Measurements from ENCODE around the gene TDRD12.
"Not testable (repeated sequence)": the region's sequence is repeated elsewhere in the genome, so short reads cannot be mapped to it uniquely, and the experiment has no call there.

TDRD12 gene

DNA sequence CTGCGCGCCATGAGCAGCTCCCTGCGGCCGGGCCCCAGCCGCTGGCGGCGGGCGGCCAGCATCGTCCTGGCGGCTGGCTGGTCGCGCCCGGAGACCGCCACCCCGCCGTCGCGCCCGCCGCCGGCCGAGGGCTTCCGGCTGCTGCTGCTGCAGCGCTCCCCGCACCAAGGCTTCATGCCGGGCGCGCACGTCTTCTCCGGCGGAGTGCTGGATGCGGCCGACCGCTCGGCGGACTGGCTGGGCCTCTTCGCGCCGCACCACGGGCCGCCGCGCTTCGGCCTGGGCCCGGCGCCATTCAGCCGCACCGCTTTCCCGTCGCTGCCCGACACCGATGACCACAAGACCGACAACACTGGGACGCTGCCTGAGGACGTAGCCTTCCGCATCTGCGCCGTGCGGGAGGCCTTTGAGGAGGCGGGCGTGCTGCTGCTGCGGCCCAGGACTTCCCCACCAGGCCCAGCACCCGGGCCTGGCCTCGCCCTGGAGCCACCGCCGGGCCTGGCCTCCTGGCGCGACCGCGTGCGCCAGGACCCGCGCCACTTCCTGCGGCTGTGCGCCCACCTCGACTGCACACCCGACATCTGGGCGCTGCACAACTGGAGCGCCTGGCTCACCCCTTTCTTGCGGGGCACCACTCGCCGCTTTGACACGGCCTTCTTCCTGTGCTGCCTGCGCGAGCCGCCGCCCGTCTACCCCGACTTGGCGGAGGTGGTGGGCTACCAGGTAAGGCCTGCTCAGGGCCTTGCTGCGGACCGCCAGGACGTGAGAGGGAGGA lies 27.4 kb upstream of the TDRD12 start:
- TF ChIP-seq, protein P1, sequence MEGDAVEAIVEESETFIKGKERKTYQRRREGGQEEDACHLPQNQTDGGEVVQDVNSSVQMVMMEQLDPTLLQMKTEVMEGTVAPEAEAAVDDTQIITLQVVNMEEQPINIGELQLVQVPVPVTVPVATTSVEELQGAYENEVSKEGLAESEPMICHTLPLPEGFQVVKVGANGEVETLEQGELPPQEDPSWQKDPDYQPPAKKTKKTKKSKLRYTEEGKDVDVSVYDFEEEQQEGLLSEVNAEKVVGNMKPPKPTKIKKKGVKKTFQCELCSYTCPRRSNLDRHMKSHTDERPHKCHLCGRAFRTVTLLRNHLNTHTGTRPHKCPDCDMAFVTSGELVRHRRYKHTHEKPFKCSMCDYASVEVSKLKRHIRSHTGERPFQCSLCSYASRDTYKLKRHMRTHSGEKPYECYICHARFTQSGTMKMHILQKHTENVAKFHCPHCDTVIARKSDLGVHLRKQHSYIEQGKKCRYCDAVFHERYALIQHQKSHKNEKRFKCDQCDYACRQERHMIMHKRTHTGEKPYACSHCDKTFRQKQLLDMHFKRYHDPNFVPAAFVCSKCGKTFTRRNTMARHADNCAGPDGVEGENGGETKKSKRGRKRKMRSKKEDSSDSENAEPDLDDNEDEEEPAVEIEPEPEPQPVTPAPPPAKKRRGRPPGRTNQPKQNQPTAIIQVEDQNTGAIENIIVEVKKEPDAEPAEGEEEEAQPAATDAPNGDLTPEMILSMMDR (IDR thresholded peaks at IDR 0.05; ENCODE audit: insufficient read depth, low read length, missing control alignments), result no peak
- DNase-seq (ENCODE audit: low read depth, low spot score), result no peak
- ChIA-PET POLR2A (interaction anchor here (0.8 kb wide), 1 partner anchor 484 kb away, joined by 3 read pairs; no protein-coding TSS in a partner anchor), CTCF (interaction anchor here (0.6 to 1.9 kb wide), 6 partner anchors 8 to 280 kb away, joined by 3 to 6 read pairs (median 3); partner anchors contain the start of genes CEP89 and FAAP24)
- H3K4me3 ChIP-seq (ENCODE audit: low read depth, low read length), result peak overlapping the region; percentile 71

DNA sequence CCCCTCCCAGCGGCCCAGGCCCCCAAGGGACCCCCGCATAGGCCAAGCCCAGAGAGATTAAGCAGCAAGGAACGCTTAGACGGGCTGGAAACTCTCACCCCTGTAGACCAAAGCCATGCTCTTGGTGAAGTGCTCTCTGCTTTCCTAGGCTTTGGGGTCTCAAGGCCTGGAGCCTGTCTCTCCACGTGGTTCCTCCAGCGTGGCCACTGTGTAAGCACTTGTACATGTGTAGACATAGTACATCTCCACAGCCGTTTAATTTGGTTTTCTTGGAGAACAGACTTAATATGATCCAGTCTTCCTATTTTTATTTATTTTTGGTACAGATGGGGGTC lies 26.9 kb upstream of the TDRD12 start:
- POLR2A ChIA-PET, result no interaction called here

DNA sequence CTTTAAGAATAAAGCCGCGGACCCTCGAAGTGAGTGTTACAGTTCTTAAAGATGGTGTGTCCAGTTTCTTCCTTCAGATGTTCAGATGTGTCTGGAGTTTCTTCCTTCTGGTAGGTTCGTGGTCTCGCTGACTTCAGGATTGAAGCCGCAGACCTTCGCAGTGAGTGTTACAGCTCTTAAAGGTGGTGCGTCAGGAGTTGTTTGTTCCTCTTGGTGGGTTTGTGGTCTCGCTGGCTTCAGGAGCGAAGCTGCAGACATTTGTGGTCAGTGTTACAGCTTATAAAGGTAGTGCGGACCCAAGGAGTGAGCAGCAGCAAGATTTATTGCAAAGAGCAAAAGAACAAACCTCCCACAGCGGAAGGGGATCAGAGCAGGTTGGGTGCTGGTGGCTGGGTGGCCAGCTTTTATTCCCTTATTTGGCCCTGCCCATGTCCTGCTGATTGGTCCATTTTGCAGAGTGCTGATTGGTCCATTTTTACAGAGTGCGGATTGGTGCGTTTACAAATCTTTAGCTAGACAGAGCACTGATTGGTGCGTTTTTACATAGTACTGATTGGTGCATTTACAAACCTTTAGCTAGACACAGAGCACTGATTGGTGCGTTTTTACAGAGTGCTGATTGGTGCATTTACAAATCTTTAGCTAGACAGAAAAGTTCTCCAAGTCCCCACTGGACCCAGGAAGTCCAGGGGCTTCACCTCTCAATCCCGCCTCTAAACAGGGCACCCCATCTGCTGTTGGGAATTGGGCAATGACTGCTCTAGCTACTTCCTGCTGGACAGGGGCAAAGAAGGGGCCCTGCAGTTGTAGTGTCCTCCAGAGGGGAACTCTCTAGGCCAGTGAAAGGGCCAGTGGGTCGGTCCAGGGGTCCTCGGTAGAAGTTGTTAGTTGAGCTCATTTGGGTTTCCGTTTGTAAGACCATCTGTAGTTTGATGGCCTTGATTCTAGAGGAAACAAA lies 26.1 kb upstream of the TDRD12 start:
- CTCF ChIA-PET, result interaction anchor here (1.9 kb wide), 1 partner anchor 16 kb away, joined by 6 read pairs; no protein-coding TSS in a partner anchor
- DNase-seq (ENCODE audit: low read depth, low spot score); POLR2A ChIA-PET: not testable (repeated sequence)
- H3K4me3 ChIP-seq (ENCODE audit: low read depth, low read length), result peak overlapping the region; percentile 71

More for the DNA sequence above, 26.9 kb upstream of the TDRD12 start:
- peak overlapping the region; percentile 71 for H3K4me3 ChIP-seq (ENCODE audit: low read depth, low read length)
- TF ChIP-seq, protein P1 (IDR thresholded peaks at IDR 0.05; ENCODE audit: insufficient read depth, low read length, missing control alignments), result no peak
- CTCF ChIA-PET, result interaction anchor here (1.9 kb wide), 1 partner anchor 15 kb away, joined by 6 read pairs; no protein-coding TSS in a partner anchor
- DNase-seq (ENCODE audit: low read depth, low spot score), result no peak

DNA sequence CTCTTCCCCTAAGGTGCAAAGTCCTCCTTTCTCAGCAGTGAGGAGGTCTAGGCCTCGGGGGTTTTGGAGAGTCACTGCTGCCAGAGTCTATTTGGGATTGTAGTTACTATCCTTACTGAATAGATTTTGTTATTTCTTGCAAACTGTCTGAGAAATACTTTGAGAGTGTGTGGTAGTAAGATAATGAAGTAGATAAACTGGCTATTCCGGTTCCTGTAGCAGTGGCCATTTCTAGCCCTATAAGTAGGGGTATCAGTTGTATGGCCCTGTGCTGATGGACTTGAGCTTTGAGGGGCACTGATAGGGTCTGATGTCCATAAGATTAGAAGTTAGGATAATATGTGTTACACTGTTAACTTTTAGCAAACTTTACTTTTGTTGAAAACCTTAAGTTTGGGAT lies 25.3 kb upstream of the TDRD12 start:
- H3K4me3 ChIP-seq (ENCODE audit: low read depth, low read length); DNase-seq (ENCODE audit: low read depth, low spot score); POLR2A ChIA-PET: not testable (repeated sequence)
- CTCF ChIA-PET, result interaction anchor here (1.9 kb wide), 1 partner anchor 16 kb away, joined by 6 read pairs; no protein-coding TSS in a partner anchor

DNA sequence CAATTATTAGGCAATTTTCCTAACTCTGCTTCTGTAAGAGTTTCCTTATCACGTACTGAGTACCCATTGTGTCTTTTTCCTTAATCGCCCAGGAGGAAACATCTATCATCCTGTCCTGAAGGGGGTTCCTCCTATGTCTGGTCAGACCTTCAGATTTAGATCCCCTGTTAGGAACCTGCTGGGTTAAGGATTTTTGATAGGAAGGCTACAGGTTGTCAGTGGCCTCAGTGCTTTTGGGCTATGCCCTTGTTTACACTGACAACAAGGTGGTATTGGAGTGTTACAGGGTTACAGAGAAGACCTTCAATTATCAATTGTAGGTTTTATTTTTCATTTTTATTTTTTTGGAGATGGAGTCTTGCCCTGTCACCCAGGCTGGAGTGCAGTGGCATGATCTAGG lies 24.7 kb upstream of the TDRD12 start:
- CTCF ChIA-PET; H3K4me3 ChIP-seq (ENCODE audit: low read depth, low read length); DNase-seq (ENCODE audit: low read depth, low spot score); POLR2A ChIA-PET: not testable (repeated sequence)

DNA sequence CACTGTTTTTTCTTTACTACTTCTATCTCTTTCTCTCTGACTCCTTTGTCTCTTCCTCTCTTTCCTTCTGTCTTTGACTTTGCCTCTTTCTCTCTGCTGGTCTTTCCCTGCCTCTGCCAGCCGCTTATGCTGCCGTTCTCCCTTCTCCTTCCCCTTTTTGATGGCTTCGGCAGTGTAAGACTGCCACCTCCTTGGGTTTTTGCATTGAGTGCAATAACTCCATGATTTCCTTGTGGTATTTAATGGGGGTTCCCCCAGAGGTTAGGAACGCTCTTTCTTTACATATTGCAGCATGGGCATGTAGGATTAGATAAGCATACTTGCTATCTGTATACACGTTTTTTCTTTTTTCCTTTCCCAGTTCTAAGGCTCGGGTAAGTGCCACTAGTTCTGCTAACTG lies 24.1 kb upstream of the TDRD12 start:
- H3K4me3 ChIP-seq (ENCODE audit: low read depth, low read length); DNase-seq (ENCODE audit: low read depth, low spot score); POLR2A ChIA-PET; CTCF ChIA-PET: not testable (repeated sequence)

DNA sequence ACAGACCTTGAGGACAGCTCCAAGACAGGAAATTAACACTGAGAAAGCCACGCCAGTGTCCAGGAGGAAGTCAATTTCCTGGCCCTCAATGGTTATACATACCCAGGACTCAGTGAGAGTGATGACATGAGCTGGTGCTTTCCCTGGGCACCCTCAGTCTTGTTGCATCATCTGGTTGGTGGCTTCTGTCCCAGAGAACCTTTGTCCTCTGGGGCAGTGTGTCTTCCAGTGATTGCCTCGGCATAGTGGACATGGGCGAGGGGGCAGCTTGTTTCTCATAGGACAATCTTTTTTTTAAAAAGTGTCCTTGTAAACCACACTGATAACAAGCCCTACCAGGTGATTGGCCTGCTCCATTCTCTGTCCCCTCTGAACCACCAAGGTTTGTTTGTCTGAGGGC lies 22.8 kb upstream of the TDRD12 start:
- POLR2A ChIA-PET; DNase-seq (ENCODE audit: low read depth, low spot score); CTCF ChIA-PET; H3K4me3 ChIP-seq (ENCODE audit: low read depth, low read length): not testable (repeated sequence)

DNA sequence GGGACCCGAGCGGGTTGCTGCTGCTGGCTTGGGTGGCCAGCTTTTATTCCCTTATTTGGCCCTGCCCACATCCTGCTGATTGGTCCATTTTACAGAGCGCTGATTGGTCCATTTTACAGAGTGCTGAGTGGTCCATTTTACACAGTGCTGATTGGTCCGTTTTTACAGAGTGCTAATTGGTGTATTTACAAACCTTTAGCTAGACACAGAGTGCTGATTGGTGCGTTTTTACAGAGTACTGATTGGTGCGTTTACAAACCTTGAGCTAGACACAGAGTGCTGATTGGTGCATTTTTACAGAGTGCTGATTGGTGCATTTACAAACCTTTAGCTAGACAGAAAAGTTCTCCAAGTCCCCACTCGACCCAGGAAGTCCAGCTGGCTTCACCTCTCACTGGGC lies 19.4 kb upstream of the TDRD12 start:
- H3K4me3 ChIP-seq (ENCODE audit: low read depth, low read length); DNase-seq (ENCODE audit: low read depth, low spot score); POLR2A ChIA-PET: not testable (repeated sequence)
- CTCF ChIA-PET, result interaction anchor here (1.2 kb wide), 1 partner anchor 9 kb away, joined by 3 read pairs; the partner anchor contains the start of gene NUDT19

DNA sequence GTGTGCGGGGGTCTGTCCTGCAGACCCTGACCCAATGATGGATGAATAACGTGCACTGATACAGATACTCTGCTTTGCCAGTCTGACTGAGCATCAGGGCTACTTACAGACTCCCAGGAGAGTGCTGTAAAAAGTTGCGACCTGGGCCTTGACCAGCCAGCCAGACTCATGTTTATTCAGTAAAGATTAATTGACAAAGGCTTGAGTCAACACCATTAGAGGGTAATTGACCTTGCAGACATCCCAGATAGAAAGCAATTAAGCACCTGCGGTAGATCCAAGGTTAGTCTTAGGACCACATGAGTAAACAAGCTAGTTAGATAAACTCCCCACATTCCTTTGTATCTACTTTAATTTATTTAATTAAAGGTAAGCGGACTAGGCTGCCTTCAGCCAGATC lies 17.6 kb upstream of the TDRD12 start:
- TF ChIP-seq, protein P1 (IDR thresholded peaks at IDR 0.05; ENCODE audit: insufficient read depth, low read length, missing control alignments), result no peak
- no peak overlapping the region for H3K4me3 ChIP-seq (ENCODE audit: low read depth, low read length)
- POLR2A ChIA-PET, result no interaction called here
- no peak for DNase-seq (ENCODE audit: low read depth, low spot score)
- CTCF ChIA-PET, result no interaction called here

DNA sequence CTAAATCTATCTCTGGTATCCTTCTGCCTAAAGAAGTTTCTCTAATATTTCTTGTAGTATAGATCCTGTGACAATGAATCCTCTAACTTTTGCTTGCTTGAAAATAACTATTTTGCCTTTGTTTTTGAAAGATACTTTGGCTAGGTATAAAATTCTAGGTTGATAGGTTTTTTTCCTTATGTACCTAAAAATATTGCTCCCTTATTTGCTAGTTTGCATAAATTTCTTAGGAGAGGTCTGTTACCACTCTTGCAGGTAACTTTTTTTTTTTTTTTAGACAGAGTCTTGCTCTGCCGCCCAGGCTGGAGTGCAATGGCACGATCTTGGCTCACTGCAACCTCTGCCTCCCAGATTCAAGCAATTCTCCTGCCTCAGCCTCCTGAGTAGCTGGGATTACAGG lies 15.6 kb upstream of the TDRD12 start:
- DNase-seq (ENCODE audit: low read depth, low spot score); CTCF ChIA-PET; H3K4me3 ChIP-seq (ENCODE audit: low read depth, low read length); POLR2A ChIA-PET: not testable (repeated sequence)

Data from AG04449 (cell line).